ENCODE measurements around the gene TRIO. TPM values are rescaled to one million over a fixed set of nuclear protein-coding genes. Genes with fewer than 3 reads are reported as not detected.
A peak's percentile ranks its signal among the peaks of the same experiment; 100 is the strongest.
"Not testable (repeated sequence)": the region's sequence is repeated elsewhere in the genome, so short reads cannot be mapped to it uniquely, and the experiment has no call there.

Gene TRIO
- total RNA-seq, 1 donor from 2014 or later, result 186 TPM

GRCh38 chr5:14415024-14415697 is 272.0 kb downstream of the TRIO start:
- DNase-seq, result peak; percentile 70

- no peak for DNase-seq
These were observed 272.5 kb downstream of the TRIO start for GRCh38 chr5:14415698-14416074.

- peak; percentile 79 for DNase-seq
These were observed 273.6 kb downstream of the TRIO start for GRCh38 chr5:14416621-14417275.

- peak; percentile 34 for DNase-seq
These were observed 274.2 kb downstream of the TRIO start for GRCh38 chr5:14417276-14417730.

GRCh38 chr5:14417792-14418765 is 274.9 kb downstream of the TRIO start:
- peak; percentile 43 for DNase-seq

- DNase-seq, result no peak
These were observed 276.5 kb downstream of the TRIO start for GRCh38 chr5:14419686-14420085.

- DNase-seq, result no peak
These were observed 277.1 kb downstream of the TRIO start for GRCh38 chr5:14420101-14420811.

- no peak for DNase-seq
These were observed 278.7 kb downstream of the TRIO start for GRCh38 chr5:14421851-14422250.

GRCh38 chr5:14424011-14424685 is 281.0 kb downstream of the TRIO start:
- DNase-seq, result no peak

- DNase-seq, result no peak
These were observed 282.4 kb downstream of the TRIO start for GRCh38 chr5:14425559-14425958.

GRCh38 chr5:14426521-14426920 is 283.4 kb downstream of the TRIO start:
- DNase-seq, result no peak

GRCh38 chr5:14428302-14429081 is 285.4 kb downstream of the TRIO start:
- no peak for DNase-seq

- no peak for DNase-seq
These were observed 286.2 kb downstream of the TRIO start for GRCh38 chr5:14429101-14430050.

- no peak for DNase-seq
These were observed 288.4 kb downstream of the TRIO start for GRCh38 chr5:14431534-14431933.

- DNase-seq, result no peak
These were observed 289.9 kb downstream of the TRIO start for GRCh38 chr5:14432931-14433589.

- DNase-seq, result no peak
These were observed 292.3 kb downstream of the TRIO start for GRCh38 chr5:14435481-14435880.

GRCh38 chr5:14436122-14436521 is 293.0 kb downstream of the TRIO start:
- DNase-seq, result not testable (repeated sequence)

- DNase-seq, result no peak
These were observed 293.8 kb downstream of the TRIO start for GRCh38 chr5:14436801-14437542.

Measured in skin of body (tissue), 2 donors.